Measurements from ENCODE around the gene ISM1. TPM values are rescaled to one million over a fixed set of nuclear protein-coding genes. Genes with fewer than 3 reads are reported as not detected.

The ISM1 gene
- total RNA-seq, 1 experiment from 2014 or later = 0.20 TPM

DNA sequence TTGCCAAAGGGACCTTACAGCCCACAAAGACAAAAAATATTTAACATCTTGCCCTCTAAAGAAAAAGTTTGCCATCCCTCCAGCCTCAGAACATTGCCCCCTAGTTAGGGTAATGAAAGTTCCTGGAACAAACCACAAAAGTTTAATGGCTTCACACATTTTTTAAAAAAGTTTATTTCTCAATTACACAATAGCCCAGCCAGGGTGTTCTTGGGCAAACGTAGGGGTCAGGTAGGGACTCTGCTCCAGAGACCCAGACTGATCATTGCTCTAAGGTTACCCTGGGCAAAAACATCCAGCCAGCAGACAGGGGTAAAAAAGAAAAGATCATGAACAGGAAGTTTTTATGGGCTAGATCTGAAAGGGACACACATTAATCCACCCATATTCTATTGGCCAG is 4.5 kb upstream of the ISM1 start:
- Histone ChIP-seq H3K79me1 (ENCODE audit: insufficient read depth, low read depth, low read length, poor library complexity, severe bottlenecking) (no peaks in the 10 kb centered on the region), H2BK12ac (ENCODE audit: insufficient read length, low read depth, low read length) (no peak overlapping the region), H3K79me2 (ENCODE audit: insufficient read depth, low read length) (no peaks in the 10 kb centered on the region), H3K14ac (ENCODE audit: insufficient read depth, low read length) (no peak overlapping the region), H3K27me3 (ENCODE audit: insufficient read depth, low read length) (peaks cover 20% of the 10 kb centered on the region), H2AK5ac (ENCODE audit: insufficient read length, low read length) (no peak overlapping the region), H4K5ac (ENCODE audit: insufficient read length, low read depth, low read length) (no peak overlapping the region), H3K23me2 (ENCODE audit: insufficient read length, low read depth, low read length, poor library complexity, severe bottlenecking) (peaks cover 15% of the 10 kb centered on the region), H3K4me2 (ENCODE audit: insufficient read depth, insufficient read length, low read length) (no peak overlapping the region), H3K9ac (ENCODE audit: extremely low read depth, insufficient read length, low read length) (no peak overlapping the region), H4K91ac (ENCODE audit: insufficient read length, low read depth, low read length) (no peak overlapping the region), H2AFZ (ENCODE audit: low read length) (no peak overlapping the region), H3K18ac (ENCODE audit: insufficient read length, low read depth, low read length) (no peak overlapping the region), H2BK120ac (ENCODE audit: low read depth, low read length, poor library complexity, severe bottlenecking) (no peak overlapping the region), H3K4me1 (ENCODE audit: insufficient read depth, low read length) (no peaks in the 10 kb centered on the region), H4K8ac (replicated peaks; ENCODE audit: insufficient read length, low read depth, low read length) (no peak overlapping the region), H3K27ac (ENCODE audit: insufficient read length, low read depth, low read length) (no peak overlapping the region), H3T11ph (ENCODE audit: low read length) (no peak overlapping the region), H2BK20ac (ENCODE audit: low read depth, low read length, poor library complexity, severe bottlenecking) (no peak overlapping the region), H3K9me3 (ENCODE audit: control insufficient read depth, low read depth, low read length) (no peaks in the 10 kb centered on the region), H3K56ac (ENCODE audit: insufficient read length, low read depth, low read length) (no peak overlapping the region), H2BK15ac (ENCODE audit: low read depth, low read length) (no peak overlapping the region), H3K4ac (ENCODE audit: low read depth, low read length) (no peak overlapping the region), H2BK5ac (ENCODE audit: insufficient read length, low read length) (no peak overlapping the region), H4K20me1 (ENCODE audit: control insufficient read depth, insufficient read depth, insufficient read length) (peaks cover 2% of the 10 kb centered on the region), H3K23ac (ENCODE audit: insufficient read length, low read depth, low read length) (no peak overlapping the region)
- no peak for DNase-seq
- no peak overlapping the region for H3K27ac Mint-ChIP-seq
- H3K36me3 Mint-ChIP-seq (ENCODE audit: insufficient read depth in 1 of 3, low read depth in 3 of 3) = no peaks in the 10 kb centered on the region; a peak in 3 of 7 replicates
- no peaks in the 10 kb centered on the region for H3K9me3 Mint-ChIP-seq
- WGBS (ENCODE audit: extremely low coverage, insufficient read length, low lambda C conversion rate) = no CpG with 5 or more reads among the region's 1 CpG
- H3K27me3 Mint-ChIP-seq (ENCODE audit: low read depth) = peaks cover 73% of the 10 kb centered on the region
- H3K4me3 Mint-ChIP-seq = no peak overlapping the region
- H3K4me1 Mint-ChIP-seq = peaks cover 10 to 12% of the 10 kb centered on the region in 2 experiments
- TF ChIP-seq, protein P1, sequence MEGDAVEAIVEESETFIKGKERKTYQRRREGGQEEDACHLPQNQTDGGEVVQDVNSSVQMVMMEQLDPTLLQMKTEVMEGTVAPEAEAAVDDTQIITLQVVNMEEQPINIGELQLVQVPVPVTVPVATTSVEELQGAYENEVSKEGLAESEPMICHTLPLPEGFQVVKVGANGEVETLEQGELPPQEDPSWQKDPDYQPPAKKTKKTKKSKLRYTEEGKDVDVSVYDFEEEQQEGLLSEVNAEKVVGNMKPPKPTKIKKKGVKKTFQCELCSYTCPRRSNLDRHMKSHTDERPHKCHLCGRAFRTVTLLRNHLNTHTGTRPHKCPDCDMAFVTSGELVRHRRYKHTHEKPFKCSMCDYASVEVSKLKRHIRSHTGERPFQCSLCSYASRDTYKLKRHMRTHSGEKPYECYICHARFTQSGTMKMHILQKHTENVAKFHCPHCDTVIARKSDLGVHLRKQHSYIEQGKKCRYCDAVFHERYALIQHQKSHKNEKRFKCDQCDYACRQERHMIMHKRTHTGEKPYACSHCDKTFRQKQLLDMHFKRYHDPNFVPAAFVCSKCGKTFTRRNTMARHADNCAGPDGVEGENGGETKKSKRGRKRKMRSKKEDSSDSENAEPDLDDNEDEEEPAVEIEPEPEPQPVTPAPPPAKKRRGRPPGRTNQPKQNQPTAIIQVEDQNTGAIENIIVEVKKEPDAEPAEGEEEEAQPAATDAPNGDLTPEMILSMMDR (conservative IDR thresholded peaks at IDR 0.05) = no peak

All from H9 (cell line).